AG04450 (cell line): ENCODE measurements around the gene VAC14. TPM values are rescaled to one million over a fixed set of nuclear protein-coding genes. Genes with fewer than 3 reads are reported as not detected.

ENCODE experiments used
- CTCF ChIA-PET: fragments of 300-600, 350-600 bp; formaldehyde crosslinking; extraction: SDS; loops from one replicate; lab custom pipeline; 2022; ENCODE audit warnings: antibody characterized with exemption, inconsistent platforms; lab: Charles Lee
- POLR2A ChIA-PET: fragments of 350-600 bp; formaldehyde crosslinking; extraction: SDS; loops from one replicate; lab custom pipeline; 2021; ENCODE audit warnings: antibody characterized with exemption, inconsistent platforms; lab: Yijun Ruan, JAX
- DNase-seq: peaks from one replicate; pipeline ENCODE4 v3.0.0-alpha.2; 2011; ENCODE audit warnings: low read depth, low spot score
- H3K27ac ChIP-seq: one replicate; pipeline ENCODE4 v1.5.1; 2012; ENCODE audit warnings: low read depth, low read length, control low read depth
- H3K27me3 ChIP-seq: one replicate; pipeline ENCODE4 v1.6.0; 2012; ENCODE audit warnings: low read length; ENCODE audit not compliant: control insufficient read depth, insufficient read depth
- H3K4me3 ChIP-seq: 2 replicates; pipeline ENCODE4 v1.5.1; 2011; ENCODE audit warnings: mild to moderate bottlenecking, low read depth, low read length, control low read depth
- H3K9me3 ChIP-seq: 2 replicates; pipeline ENCODE4 v1.5.1; 2012; ENCODE audit warnings: low read length; ENCODE audit not compliant: control insufficient read depth, insufficient read depth
- CTCF ChIP-seq: IDR thresholded peaks from 2 replicates; pipeline ENCODE4 v1.5.1; 2011; ENCODE audit warnings: low read depth, low read length, control low read depth, inconsistent platforms
- polyA plus RNA-seq: library from polyadenylated mRNA; depleted of rRNA; stranded (reverse); fragments of >200 nt; gene quantifications from 2 replicates; pipeline ENCODE4 v1.2.3, GENCODE V29; 2011

The VAC14 gene
- polyA plus RNA-seq, 1 experiment, result 30.2 TPM

GRCh38 chr16:70768203-70768580 is 32.8 kb downstream of the VAC14 start:
- ChIA-PET CTCF (interaction anchor here (0.9 to 2.3 kb wide), 5 partner anchors 8 to 114 kb away, joined by 3 to 13 read pairs (median 4); no protein-coding TSS in a partner anchor), POLR2A (interaction anchor here (1.2 kb wide), 1 partner anchor 81 kb away, joined by 3 read pairs; no protein-coding TSS in a partner anchor)
- no peaks in the 10 kb centered on the region for H3K9me3 ChIP-seq
- no peak for TF ChIP-seq CTCF
- H3K27ac ChIP-seq, result no peak overlapping the region
- no peak overlapping the region for H3K4me3 ChIP-seq
- H3K27me3 ChIP-seq, result no peaks in the 10 kb centered on the region
- no peak for DNase-seq

- H3K4me3 ChIP-seq, result no peak overlapping the region
- CTCF ChIA-PET, result interaction anchor here (0.9 to 2.3 kb wide), 6 partner anchors 9 to 113 kb away, joined by 3 to 13 read pairs (median 4); no protein-coding TSS in a partner anchor
- no peak overlapping the region for H3K27ac ChIP-seq
- no peaks in the 10 kb centered on the region for H3K27me3 ChIP-seq
- no peak for TF ChIP-seq CTCF
- no peak for DNase-seq
- no peaks in the 10 kb centered on the region; the same call in 1 of the 2 replicates for H3K9me3 ChIP-seq
- POLR2A ChIA-PET, result interaction anchor here (1.0 to 1.2 kb wide), 2 partner anchors 65 to 81 kb away, joined by 3 to 7 read pairs; no protein-coding TSS in a partner anchor
Measured at GRCh38 chr16:70767377-70768202, 33.4 kb downstream of the VAC14 start.

GRCh38 chr16:70766658-70767057 is 34.3 kb downstream of the VAC14 start:
- Histone ChIP-seq H3K27me3 (no peaks in the 10 kb centered on the region), H3K9me3 (no peaks in the 10 kb centered on the region; the same call in 1 of the 2 replicates), H3K27ac (no peak overlapping the region), H3K4me3 (no peak overlapping the region)
- ChIA-PET POLR2A (interaction anchor here (1.2 kb wide), 1 partner anchor 80 kb away, joined by 3 read pairs; no protein-coding TSS in a partner anchor), CTCF (interaction anchor here (1.3 to 1.7 kb wide), 2 partner anchors 10 to 28 kb away, joined by 4 to 10 read pairs; no protein-coding TSS in a partner anchor)
- no peak for DNase-seq
- TF ChIP-seq CTCF, result no peak

GRCh38 chr16:70766176-70766575 is 34.8 kb downstream of the VAC14 start:
- no peak overlapping the region for H3K4me3 ChIP-seq
- DNase-seq, result no peak
- POLR2A ChIA-PET, result no interaction called here
- no peak for TF ChIP-seq CTCF
- no peaks in the 10 kb centered on the region; the same call in 1 of the 2 replicates for H3K9me3 ChIP-seq
- no peaks in the 10 kb centered on the region for H3K27me3 ChIP-seq
- H3K27ac ChIP-seq, result no peak overlapping the region
- CTCF ChIA-PET, result no interaction called here

- CTCF ChIA-PET, result no interaction called here
Measured at GRCh38 chr16:70765491-70765890, 35.5 kb downstream of the VAC14 start.

More at GRCh38 chr16:70765491-70765890, 35.5 kb downstream of the VAC14 start:
- no peak for DNase-seq
- POLR2A ChIA-PET, result no interaction called here
- no peaks in the 10 kb centered on the region; the same call in 1 of the 2 replicates for H3K9me3 ChIP-seq
- H3K4me3 ChIP-seq, result no peak overlapping the region
- H3K27me3 ChIP-seq, result no peaks in the 10 kb centered on the region
- no peak overlapping the region for H3K27ac ChIP-seq
- TF ChIP-seq CTCF, result no peak
